ENCODE results near the gene KCNRG. TPM values are rescaled to one million over a fixed set of nuclear protein-coding genes. Genes with fewer than 3 reads are reported as not detected.

Gene KCNRG, protein sequence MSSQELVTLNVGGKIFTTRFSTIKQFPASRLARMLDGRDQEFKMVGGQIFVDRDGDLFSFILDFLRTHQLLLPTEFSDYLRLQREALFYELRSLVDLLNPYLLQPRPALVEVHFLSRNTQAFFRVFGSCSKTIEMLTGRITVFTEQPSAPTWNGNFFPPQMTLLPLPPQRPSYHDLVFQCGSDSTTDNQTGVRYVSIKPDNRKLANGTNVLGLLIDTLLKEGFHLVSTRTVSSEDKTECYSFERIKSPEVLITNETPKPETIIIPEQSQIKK
- under 1 TPM; 0.36 to 0.55 TPM for total RNA-seq

DNA sequence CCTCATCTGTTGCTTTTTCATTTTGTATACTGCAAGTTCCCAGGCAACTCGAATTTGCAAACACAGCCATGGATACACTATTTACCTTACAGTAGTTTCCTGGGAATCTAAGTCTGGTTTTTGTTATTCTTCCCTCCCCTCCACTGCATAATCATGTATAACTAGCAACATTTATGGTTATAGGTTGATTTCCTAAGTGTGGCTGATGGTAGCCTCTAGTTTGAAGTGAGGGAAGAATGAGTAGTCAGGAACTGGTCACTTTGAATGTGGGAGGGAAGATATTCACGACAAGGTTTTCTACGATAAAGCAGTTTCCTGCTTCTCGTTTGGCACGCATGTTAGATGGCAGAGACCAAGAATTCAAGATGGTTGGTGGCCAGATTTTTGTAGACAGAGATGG is at the start of gene KCNRG:
Gene KCNRG (plus strand): TSS at position 187 of the 400 bp plus-strand sequence. CDS start 50 bp downstream, at position 237.

DNA sequence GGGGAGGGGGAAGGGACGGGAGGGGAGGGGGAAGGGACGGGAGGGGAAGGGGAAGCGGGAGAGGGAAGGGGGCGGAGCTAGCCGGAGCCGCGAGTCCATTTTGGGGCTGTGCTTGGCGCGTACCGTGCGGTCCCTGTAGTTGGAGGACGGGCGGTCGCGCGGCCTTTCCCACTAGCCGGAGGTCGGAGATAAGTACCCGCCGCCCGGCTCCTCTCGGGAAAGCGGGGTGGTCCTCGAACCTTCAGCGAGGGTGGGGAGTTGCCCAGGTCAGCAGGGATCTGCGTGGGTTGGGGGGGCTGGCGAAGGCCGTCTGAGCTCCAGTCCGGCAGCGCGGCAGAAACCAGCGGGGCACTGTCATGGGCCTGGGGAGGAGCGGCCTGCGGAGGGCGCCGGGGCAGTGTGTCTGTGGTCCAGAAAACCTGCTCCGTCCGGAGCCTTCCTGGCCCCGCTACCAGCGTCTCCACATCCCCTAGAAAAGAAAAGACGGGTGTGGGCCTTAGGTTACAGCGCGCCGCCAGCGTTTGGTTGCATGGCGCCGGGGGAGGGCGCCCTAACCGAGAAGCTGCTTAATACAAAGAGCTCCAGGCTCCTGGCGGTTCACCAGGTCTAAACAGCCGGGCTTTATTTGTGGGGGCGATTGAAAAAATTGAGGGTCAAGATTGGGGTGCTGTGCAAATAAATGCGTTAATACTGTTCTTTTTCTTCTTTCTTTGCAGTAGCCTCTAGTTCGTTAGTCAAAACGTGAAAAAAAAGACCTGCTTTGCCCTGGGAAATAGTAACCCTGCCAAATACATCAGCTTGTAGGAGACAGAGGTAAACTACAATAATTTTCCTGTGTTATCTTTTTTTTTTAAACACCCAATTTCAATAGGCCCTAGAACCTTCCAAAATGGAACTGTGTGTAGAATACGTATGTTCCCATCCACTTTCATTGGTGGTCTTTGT is 18.0 kb upstream of the KCNRG start, which contains the start of gene TRIM13:
Gene TRIM13 (plus strand): TSS at position 92 of the 945 bp plus-strand sequence. CDS start 14,899 bp downstream, outside the sequence.

Small RNA genes lying within 50 kb of the gene (microRNA-seq; reads per million reads assigned to microRNA genes)
- gene MIR15A (ENCODE audit: borderline microRNAs expressed, borderline replicate concordance) (600 reads per million, percentile 86 among the genes with 10 or more reads in this experiment), gene MIR16-1 (ENCODE audit: borderline microRNAs expressed, borderline replicate concordance) (2,633 reads per million, percentile 93 among the genes with 10 or more reads in this experiment), gene MIR3613 (ENCODE audit: borderline microRNAs expressed, borderline replicate concordance) (31.9 reads per million, percentile 58 among the genes with 10 or more reads in this experiment)

Other genes starting within 250 kb of the KCNRG start
- gene KPNA3, start 222.8 kb upstream of the KCNRG start, total RNA-seq, result 10 to 100 TPM; 29.6 to 31.7 TPM
- gene SPRYD7, start 79.1 kb upstream of the KCNRG start, total RNA-seq, result 1 to 10 TPM; 2.4 to 2.5 TPM
- 10 to 100 TPM; 20.4 to 23.4 TPM for gene TRIM13, start 18.4 kb upstream of the KCNRG start, total RNA-seq

All from activated naive CD4-positive, alpha-beta T cell treated with anti-CD3 and anti-CD28 coated beads, Interleukin-2, amount 10 ng/mL, durations not matched to agents 5 hours and 36 hours (primary cell).